Body of pancreas (tissue), 4 donors: ENCODE measurements around the gene TCF7L1.

ENCODE experiments used
- CTCF ChIP-seq, 7 experiments: fragments of 450-650 bp in 4 of 7; fragments of 200-600 bp in 3 of 7; sonication (generic) in 3 of 7; IDR thresholded peaks; one replicate each; pipeline ENCODE4 v1.5.1; 2016 to 2019; ENCODE audit warnings: antibody characterized with exemption in 7 of 7
- POLR2A ChIP-seq, 3 donors: fragments of 450-650 bp; IDR thresholded peaks; one replicate each; pipeline ENCODE4 v1.6.1; 2016; ENCODE audit warnings: antibody characterized with exemption in 3 of 3, mild to moderate bottlenecking in 2 of 3

GRCh38 chr2:85132397-85132796, 795 bp upstream of the TCF7L1 start:
- TF ChIP-seq POLR2A (IDR thresholded peaks at IDR 0.05) (no peak), CTCF (IDR thresholded peaks at IDR 0.05) (no peak)
